Measurements from ENCODE around the gene TIMM10.
A peak's percentile ranks its signal among the peaks of the same experiment; 100 is the strongest.

DNA sequence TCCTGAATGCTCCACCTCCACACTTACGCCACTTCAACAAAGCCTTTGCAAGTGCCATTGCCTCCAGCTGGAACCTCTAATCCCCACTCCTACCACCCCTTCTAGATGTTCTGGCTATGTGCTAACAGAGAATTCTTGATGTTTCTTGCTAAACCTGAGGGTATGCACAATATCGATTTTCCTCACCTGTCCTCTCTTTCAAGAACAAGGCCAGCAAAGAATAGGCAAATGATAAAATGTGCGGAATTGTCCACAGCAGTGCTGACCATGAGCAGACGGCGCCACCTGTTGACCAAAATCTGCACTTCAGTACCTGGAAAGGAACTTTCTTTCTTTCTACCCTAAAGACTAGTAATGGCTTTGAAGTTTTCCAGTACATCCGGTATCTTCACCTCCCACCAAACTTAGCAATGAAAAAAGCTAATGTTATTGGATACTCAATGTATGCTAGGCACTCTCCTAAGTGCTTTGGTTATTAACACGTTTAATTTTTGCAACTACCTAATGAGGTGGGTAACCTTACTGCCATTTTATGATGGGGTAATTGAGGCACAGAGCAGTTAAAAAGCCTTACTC is 3.4 kb downstream of the TIMM10 start:
- TF ChIP-seq POLR2A (IDR thresholded peaks at IDR 0.05): no peak
- TF ChIP-seq, protein P1, sequence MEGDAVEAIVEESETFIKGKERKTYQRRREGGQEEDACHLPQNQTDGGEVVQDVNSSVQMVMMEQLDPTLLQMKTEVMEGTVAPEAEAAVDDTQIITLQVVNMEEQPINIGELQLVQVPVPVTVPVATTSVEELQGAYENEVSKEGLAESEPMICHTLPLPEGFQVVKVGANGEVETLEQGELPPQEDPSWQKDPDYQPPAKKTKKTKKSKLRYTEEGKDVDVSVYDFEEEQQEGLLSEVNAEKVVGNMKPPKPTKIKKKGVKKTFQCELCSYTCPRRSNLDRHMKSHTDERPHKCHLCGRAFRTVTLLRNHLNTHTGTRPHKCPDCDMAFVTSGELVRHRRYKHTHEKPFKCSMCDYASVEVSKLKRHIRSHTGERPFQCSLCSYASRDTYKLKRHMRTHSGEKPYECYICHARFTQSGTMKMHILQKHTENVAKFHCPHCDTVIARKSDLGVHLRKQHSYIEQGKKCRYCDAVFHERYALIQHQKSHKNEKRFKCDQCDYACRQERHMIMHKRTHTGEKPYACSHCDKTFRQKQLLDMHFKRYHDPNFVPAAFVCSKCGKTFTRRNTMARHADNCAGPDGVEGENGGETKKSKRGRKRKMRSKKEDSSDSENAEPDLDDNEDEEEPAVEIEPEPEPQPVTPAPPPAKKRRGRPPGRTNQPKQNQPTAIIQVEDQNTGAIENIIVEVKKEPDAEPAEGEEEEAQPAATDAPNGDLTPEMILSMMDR (IDR thresholded peaks at IDR 0.05): peak; percentile 72 to 93 (median 87)
- no peak for TF ChIP-seq POLR2AphosphoS5 (IDR thresholded peaks at IDR 0.05)
- TF ChIP-seq EP300 (IDR thresholded peaks at IDR 0.05): no peak
